GM12878 (cell line): ENCODE measurements around the gene RICTOR. TPM values are rescaled to one million over a fixed set of nuclear protein-coding genes. Genes with fewer than 3 reads are reported as not detected.

Source experiments
- ATAC-seq: fragments of 200-7000 bp; cut with Tn5 transposase; 3 replicates; pipeline ENCODE4 v1.9.1; 2020; ENCODE audit warnings: mild to moderate bottlenecking, moderate library complexity
- BruUV-seq: library from RNA; stranded (reverse); fragments of 400-500 nt; replicated peaks from 2 replicates; lab custom pipeline; 2021; lab: Mats Ljungman, UMichigan
- CTCF ChIA-PET: fragments of 300-600 bp; sonication (Branson Sonifier 250); formaldehyde crosslinking; extraction: SDS; loops from one replicate; lab custom pipeline; 2021; ENCODE audit warnings: inconsistent platforms; lab: Yijun Ruan, JAX
- POLR2A ChIA-PET: fragments of 350-600 bp; formaldehyde crosslinking; extraction: SDS; loops from one replicate; lab custom pipeline; 2021; ENCODE audit warnings: inconsistent platforms; lab: Charles Lee
- RAD21 ChIA-PET: fragments of 300-600 bp; sonication (Branson Sonifier 250); formaldehyde crosslinking; loops from one replicate; lab custom pipeline; 2023; ENCODE audit warnings: antibody characterized with exemption; ENCODE audit not compliant: unreplicated experiment; lab: Charles Lee
- SMC1A ChIA-PET: fragments of 300-600 bp; sonication (Branson Sonifier 250); formaldehyde crosslinking; loops from one replicate; lab custom pipeline; 2023; ENCODE audit not compliant: unreplicated experiment, uncharacterized antibody; lab: Charles Lee
- DNase-seq: peaks from one replicate; pipeline ENCODE4 v3.0.0-alpha.2; 2011; ENCODE audit warnings: low read depth, low spot score
- FAIRE-seq: peaks from 3 replicates; lab custom pipeline; 2011; peaks lifted over from hg19 to GRCh38; lab: Jason Lieb, UNC
- H2AFZ ChIP-seq: 2 replicates; pipeline ENCODE4 v1.6.0; 2011; ENCODE audit warnings: low read depth, low read length, control low read depth; ENCODE audit not compliant: control insufficient read depth
- H3K27ac ChIP-seq: 2 replicates; pipeline ENCODE4 v1.5.1; 2011; ENCODE audit warnings: control low read depth; ENCODE audit not compliant: control insufficient read depth, insufficient read depth
- H3K27me3 ChIP-seq, 2 experiments: replicated peaks in 1 of 2; 2 replicates each; pipeline versions ENCODE4 v1.6.0 to v1.6.1; 2011; ENCODE audit warnings: low read length in 1 of 2; ENCODE audit not compliant: control insufficient read depth in 2 of 2, insufficient read depth in 2 of 2
- H3K36me3 ChIP-seq, 2 experiments: 2 replicates each; pipeline ENCODE4 v1.5.1; 2011; ENCODE audit warnings: low read length in 1 of 2; ENCODE audit not compliant: control insufficient read depth in 2 of 2, insufficient read depth in 2 of 2
- H3K4me1 ChIP-seq: 2 replicates; pipeline ENCODE4 v1.6.1; 2011; ENCODE audit warnings: mild to moderate bottlenecking, low read length, moderate library complexity, mixed read lengths; ENCODE audit not compliant: control insufficient read depth, insufficient read depth
- H3K4me2 ChIP-seq: 2 replicates; pipeline ENCODE4 v1.6.0; 2011; ENCODE audit warnings: control low read depth; ENCODE audit not compliant: control insufficient read depth, insufficient read depth
- H3K4me3 ChIP-seq: fragments of 200-600 bp; sonication (generic); 2 replicates; pipeline ENCODE4 v1.5.1; 2016
- H3K79me2 ChIP-seq: 2 replicates; pipeline ENCODE4 v1.6.0; 2011; ENCODE audit warnings: low read length; ENCODE audit not compliant: control insufficient read depth, insufficient read depth
- H3K9ac ChIP-seq: 2 replicates; pipeline ENCODE4 v1.8.0; 2011; ENCODE audit warnings: low read length, control low read depth, mixed read lengths; ENCODE audit not compliant: control insufficient read depth, insufficient read depth
- H3K9me3 ChIP-seq: replicated peaks from 3 replicates; pipeline ENCODE4 v1.5.1; 2011; ENCODE audit warnings: mild to moderate bottlenecking, low read length; ENCODE audit not compliant: control insufficient read depth, insufficient read depth
- H4K20me1 ChIP-seq: 2 replicates; pipeline ENCODE4 v1.6.0; 2011; ENCODE audit not compliant: control insufficient read depth, insufficient read depth
- ATF2 ChIP-seq: IDR thresholded peaks from 2 replicates; pipeline ENCODE4 v1.6.1; 2012; ENCODE audit warnings: low read length, inconsistent platforms
- CEBPB ChIP-seq, 2 experiments: fragments of 150-350 bp in 1 of 2; IDR thresholded peaks; 2 replicates each; pipeline ENCODE4 v1.6.1; 2012 to 2014; ENCODE audit warnings: low read depth in 2 of 2, low read length in 2 of 2, borderline replicate concordance in 1 of 2, inconsistent platforms in 1 of 2
- IRF5 ChIP-seq: fragments of 450-650 bp; IDR thresholded peaks from 2 replicates; pipeline ENCODE4 v1.6.1; 2017; ENCODE audit warnings: borderline replicate concordance
- MEF2B ChIP-seq: fragments of 450-650 bp; IDR thresholded peaks from 2 replicates; pipeline ENCODE4 v1.6.1; 2018; ENCODE audit warnings: mild to moderate bottlenecking, moderate library complexity; ENCODE audit not compliant: partially characterized antibody, poor library complexity, severe bottlenecking
- SRF ChIP-seq, 2 experiments: IDR thresholded peaks; 2 replicates each; pipeline ENCODE4 v1.6.1; 2011; ENCODE audit warnings: low read depth in 2 of 2, low read length in 2 of 2, mild to moderate bottlenecking in 1 of 2, moderate library complexity in 1 of 2
- TBL1XR1 ChIP-seq: IDR thresholded peaks from 2 replicates; pipeline ENCODE4 v1.6.1; 2012; ENCODE audit warnings: low read depth, low read length, improper control_type of control experiment
- ZBTB40 ChIP-seq: fragments of 450-650 bp; IDR thresholded peaks from 2 replicates; pipeline ENCODE4 v1.6.1; 2016; ENCODE audit warnings: mild to moderate bottlenecking, moderate library complexity, borderline replicate concordance
- ZNF274 ChIP-seq: IDR thresholded peaks from one replicate; pipeline ENCODE4 v1.8.0; 2011; ENCODE audit not compliant: insufficient read length, insufficient read depth
- WGBS: methylation state at CpG from one replicate; pipeline ENCODE4 v1.1.6; 2016; ENCODE audit warnings: low lambda C conversion rate; ENCODE audit not compliant: insufficient replicate concordance, insufficient coverage; ENCODE audit errors: missing lambda C conversion rate; 5-methylcytosine and 5-hydroxymethylcytosine counted together
- in situ Hi-C: fragments of 300-500 bp; cut with MboI; formaldehyde crosslinking; loops from 9 replicates; pipeline ENCODE4 v1.14.3; 2018; ENCODE audit warnings: mixed read lengths
- intact Hi-C: fragments of 100-400 bp; cut with micrococcal nuclease; formaldehyde crosslinking; loops from one replicate; pipeline ENCODE4 v1.14.2; 2022; ENCODE audit not compliant: unreplicated experiment
- polyA plus RNA-seq, 11 experiments: library from polyadenylated mRNA; depleted of rRNA in 4 of 11; unstranded in 6 of 11; stranded (reverse) in 5 of 11; fragments of >200 nt; fragmentation: Nextera tagmentation in 4 of 11; fragmentation: Illumina TruSeq in 1 of 11; extraction: Ambion mirVana in 4 of 11; extraction: Trizol in 1 of 11; gene quantifications; 1 replicate in 1 of 11; 2 replicates in 10 of 11; pipeline versions ENCODE4 v1.2.1 to v1.2.3, GENCODE V29; 2011 to 2016; ENCODE audit warnings: inconsistent platforms in 2 of 11, missing spikeins in 2 of 11, low read depth in 1 of 11
- total RNA-seq, 4 experiments: library from RNA; depleted of rRNA in 3 of 4; stranded (reverse); fragments of >200 nt in 3 of 4; fragmentation: Illumina TruSeq in 1 of 4; extraction: Trizol in 1 of 4; gene quantifications; 2 replicates each; pipeline versions ENCODE4 v1.2.1 to v1.2.3, GENCODE V29; 2013 to 2021

Gene RICTOR
- total and polyA plus RNA-seq, 10 of the 15 experiments (the other 5 are each of a cell fraction or from before 2014, with no cell fraction given) = 2.7 to 23.0 (median 6.9) TPM

GRCh38 chr5:39091940-39092580 lies 17.9 kb upstream of the RICTOR start (continued):
- TF ChIP-seq ZBTB40 (no peak), ZNF274 (no peak)

- TF ChIP-seq SRF (IDR thresholded peaks at IDR 0.05; ENCODE audit: low read depth in 2 of 2, low read length in 2 of 2) (no peak), ATF2 (0 out of 2 replicates have a peak, but pooled peaks have one; percentile 34), IRF5 (no peak), CEBPB (IDR thresholded peaks at IDR 0.05; ENCODE audit: borderline replicate concordance in 1 of 2, low read depth in 2 of 2, low read length in 2 of 2) (no peak), TBL1XR1 (no peak), MEF2B (no peak)
- ATAC-seq = peak; percentile 46; the same call in 2 of the 3 replicates
- in situ Hi-C loops = loop anchor here (25.0 kb wide), 1 partner anchor 647 kb away; no protein-coding TSS in a partner anchor
- Histone ChIP-seq H4K20me1 (no peaks in the 10 kb centered on the region), H3K27ac (no peak overlapping the region), H3K79me2 (no peaks in the 10 kb centered on the region), H3K4me3 (no peak overlapping the region), H3K9me3 (no peaks in the 10 kb centered on the region), H3K4me2 (no peak overlapping the region), H3K4me1 (no peaks in the 10 kb centered on the region), H3K27me3 (no peaks in the 10 kb centered on the region), H3K36me3 (no peaks in the 10 kb centered on the region), H2AFZ (no peak overlapping the region), H3K9ac (no peak overlapping the region)
- POLR2A ChIA-PET = interaction anchor here (0.5 kb wide), 1 partner anchor 113 kb away, joined by 3 read pairs; no protein-coding TSS in a partner anchor
- no TSS peak for BruUV-seq
- RAD21 ChIA-PET = no interaction called here
- intact Hi-C loops = loop anchor here (5.0 to 10.0 kb wide), 2 partner anchors 201 to 252 kb away; no protein-coding TSS in a partner anchor
- 4% methylated on average over 1 of the region's 1 CpG for WGBS
- CTCF ChIA-PET = no interaction called here
- FAIRE-seq = no peak
- SMC1A ChIA-PET = interaction anchor here (0.9 kb wide), 1 partner anchor 124 kb away, joined by 3 read pairs; no protein-coding TSS in a partner anchor
- no peak for DNase-seq
Observed at GRCh38 chr5:39083968-39084367, 9.8 kb upstream of the RICTOR start.
